Calu3 (cell line): ENCODE data around the gene SPATA21. TPM values are rescaled to one million over a fixed set of nuclear protein-coding genes. Genes with fewer than 3 reads are reported as not detected.

Experiments used
- BruUV-seq: library from RNA; stranded (reverse); fragments of 400-500 nt; replicated peaks from 2 replicates; lab custom pipeline; 2021; lab: Mats Ljungman, UMichigan
- CTCF ChIA-PET: fragments of 300-600 bp; sonication (Branson Sonifier 250); formaldehyde crosslinking; loops from one replicate; lab custom pipeline; 2022; ENCODE audit warnings: antibody characterized with exemption; lab: Charles Lee
- DNase-seq: peaks from one replicate; pipeline ENCODE4 v3.0.0; 2022
- H3K27ac Mint-ChIP-seq: one replicate; pipeline ENCODE4 v1.8.0; 2022; ENCODE audit warnings: mixed read lengths; ENCODE audit not compliant: unreplicated experiment
- H3K27me3 Mint-ChIP-seq: one replicate; pipeline ENCODE4 v1.8.0; 2022; ENCODE audit warnings: mixed read lengths; ENCODE audit not compliant: unreplicated experiment
- H3K36me3 Mint-ChIP-seq: one replicate; pipeline ENCODE4 v1.8.0; 2022; ENCODE audit warnings: mild to moderate bottlenecking, moderate library complexity, mixed read lengths; ENCODE audit not compliant: insufficient read depth, unreplicated experiment
- H3K4me1 Mint-ChIP-seq: one replicate; pipeline ENCODE4 v1.8.0; 2022; ENCODE audit warnings: mild to moderate bottlenecking, low read depth, mixed read lengths; ENCODE audit not compliant: unreplicated experiment
- H3K4me3 Mint-ChIP-seq: one replicate; pipeline ENCODE4 v1.8.0; 2022; ENCODE audit warnings: mild to moderate bottlenecking, low read depth, moderate library complexity, mixed read lengths; ENCODE audit not compliant: unreplicated experiment
- H3K9me3 Mint-ChIP-seq: one replicate; pipeline ENCODE4 v1.8.0; 2022; ENCODE audit warnings: low read depth, mixed read lengths; ENCODE audit not compliant: unreplicated experiment
- CTCF ChIP-seq: fragments of 200-600 bp; IDR thresholded peaks from one replicate; pipeline ENCODE4 v1.8.0; 2022; ENCODE audit warnings: antibody characterized with exemption; ENCODE audit not compliant: unreplicated experiment
- intact Hi-C: fragments of 100-400 bp; cut with micrococcal nuclease; formaldehyde crosslinking; loops from one replicate; pipeline ENCODE4 v1.10.0; 2022; ENCODE audit not compliant: unreplicated experiment
- total RNA-seq: library from RNA; stranded (reverse); gene quantifications from 2 replicates; pipeline ENCODE4 v1.2.3, GENCODE V29; 2022

The SPATA21 gene
- total RNA-seq, 1 experiment from 2014 or later, result not detected

- no peaks in the 10 kb centered on the region for H3K9me3 Mint-ChIP-seq
- peaks cover 4% of the 10 kb centered on the region for H3K4me1 Mint-ChIP-seq
- CTCF ChIA-PET, result no interaction called here
- H3K27me3 Mint-ChIP-seq, result no peaks in the 10 kb centered on the region
- peaks cover 25% of the 10 kb centered on the region for H3K36me3 Mint-ChIP-seq
- TF ChIP-seq CTCF, result no peak
- no peak for DNase-seq
- no TSS peak for BruUV-seq
- intact Hi-C loops, result no loop called here
- no peak overlapping the region for H3K4me3 Mint-ChIP-seq
- no peak overlapping the region for H3K27ac Mint-ChIP-seq
These were observed 7.8 kb upstream of the SPATA21 start for GRCh38 chr1:16445052-16445451.

- TF ChIP-seq CTCF, result no peak
- intact Hi-C loops, result no loop called here
- CTCF ChIA-PET, result no interaction called here
- peaks cover 28% of the 10 kb centered on the region for H3K36me3 Mint-ChIP-seq
- H3K4me1 Mint-ChIP-seq, result peaks cover 8% of the 10 kb centered on the region
- no peak overlapping the region for H3K4me3 Mint-ChIP-seq
- no peak overlapping the region for H3K27ac Mint-ChIP-seq
- H3K27me3 Mint-ChIP-seq, result no peaks in the 10 kb centered on the region
- BruUV-seq, result no TSS peak
- no peak for DNase-seq
- H3K9me3 Mint-ChIP-seq, result no peaks in the 10 kb centered on the region
These were observed 6.9 kb upstream of the SPATA21 start for GRCh38 chr1:16443975-16444770.

- TF ChIP-seq CTCF, result no peak
- Mint-ChIP-seq H3K4me3 (no peak overlapping the region), H3K27ac (no peak overlapping the region), H3K27me3 (no peaks in the 10 kb centered on the region), H3K9me3 (no peaks in the 10 kb centered on the region), H3K4me1 (peaks cover 8% of the 10 kb centered on the region), H3K36me3 (peaks cover 28% of the 10 kb centered on the region)
- intact Hi-C loops, result no loop called here
- CTCF ChIA-PET, result no interaction called here
- no peak for DNase-seq
- no TSS peak for BruUV-seq
These were observed 5.7 kb upstream of the SPATA21 start for GRCh38 chr1:16442941-16443340.

GRCh38 chr1:16442265-16442664 is 5.0 kb upstream of the SPATA21 start:
- intact Hi-C loops, result no loop called here
- Mint-ChIP-seq H3K9me3 (no peaks in the 10 kb centered on the region), H3K27ac (no peak overlapping the region), H3K4me3 (no peak overlapping the region), H3K4me1 (peaks cover 8% of the 10 kb centered on the region), H3K27me3 (no peaks in the 10 kb centered on the region), H3K36me3 (peaks cover 28% of the 10 kb centered on the region)
- TF ChIP-seq CTCF, result no peak
- CTCF ChIA-PET, result no interaction called here
- no peak for DNase-seq
- no TSS peak for BruUV-seq
